ENCODE measurements around the gene IFNA17.
"Not testable (repeated sequence)": the region's sequence is repeated elsewhere in the genome, so short reads cannot be mapped to it uniquely, and the experiment has no call there.

- not testable (repeated sequence) for TF ChIP-seq POLR2A, CTCF (IDR thresholded peaks at IDR 0.05)
Observed at GRCh38 chr9:21212160-21212559, 15.9 kb downstream of the IFNA17 start.
